H9 (cell line): ENCODE data around the gene RAD50. TPM values are rescaled to one million over a fixed set of nuclear protein-coding genes. Genes with fewer than 3 reads are reported as not detected.

Experiments used
- DNase-seq: peaks from one replicate; pipeline ENCODE4 v3.0.0-alpha.2; 2017
- H2AFZ ChIP-seq: one replicate; pipeline ENCODE4 v1.6.1; 2013; ENCODE audit warnings: mild to moderate bottlenecking, low read length, control low read depth, moderate library complexity
- H2AK5ac ChIP-seq: 2 replicates; pipeline ENCODE4 v1.6.1; 2013; ENCODE audit warnings: low read length, control low read depth, mixed read lengths; ENCODE audit not compliant: insufficient read length
- H2BK120ac ChIP-seq: one replicate; pipeline ENCODE4 v1.6.1; 2013; ENCODE audit warnings: low read depth, mild to moderate bottlenecking, low read length, control low read depth, inconsistent platforms; ENCODE audit not compliant: poor library complexity, severe bottlenecking
- H2BK12ac ChIP-seq: 2 replicates; pipeline ENCODE4 v1.6.1; 2013; ENCODE audit warnings: low read length, control low read depth, mixed read lengths, low read depth; ENCODE audit not compliant: insufficient read length
- H2BK15ac ChIP-seq: 2 replicates; pipeline ENCODE4 v1.6.1; 2013; ENCODE audit warnings: low read depth, low read length, control low read depth
- H2BK20ac ChIP-seq: one replicate; pipeline ENCODE4 v1.6.1; 2013; ENCODE audit warnings: low read depth, mild to moderate bottlenecking, low read length, control low read depth, inconsistent platforms; ENCODE audit not compliant: poor library complexity, severe bottlenecking
- H2BK5ac ChIP-seq: 2 replicates; pipeline ENCODE4 v1.6.1; 2013; ENCODE audit warnings: low read length, control low read depth, mixed read lengths; ENCODE audit not compliant: insufficient read length
- H3K14ac ChIP-seq: 2 replicates; pipeline ENCODE4 v1.6.1; 2013; ENCODE audit warnings: low read length, control low read depth; ENCODE audit not compliant: insufficient read depth
- H3K18ac ChIP-seq: 2 replicates; pipeline ENCODE4 v1.6.1; 2013; ENCODE audit warnings: low read depth, mild to moderate bottlenecking, mixed read lengths, low read length, control low read depth; ENCODE audit not compliant: insufficient read length
- H3K23ac ChIP-seq: 2 replicates; pipeline ENCODE4 v1.6.1; 2013; ENCODE audit warnings: low read length, control low read depth, mixed read lengths, low read depth; ENCODE audit not compliant: insufficient read length
- H3K23me2 ChIP-seq: 2 replicates; pipeline ENCODE4 v1.6.1; 2013; ENCODE audit warnings: low read depth, mild to moderate bottlenecking, mixed read lengths, low read length, control low read depth; ENCODE audit not compliant: insufficient read length, poor library complexity, severe bottlenecking
- H3K27ac ChIP-seq: 2 replicates; pipeline ENCODE4 v1.5.1; 2013; ENCODE audit warnings: low read length, control low read depth, mixed read lengths, low read depth; ENCODE audit not compliant: insufficient read length
- H3K27me3 ChIP-seq: 2 replicates; pipeline ENCODE4 v1.6.1; 2013; ENCODE audit warnings: low read length, control low read depth, inconsistent platforms; ENCODE audit not compliant: insufficient read depth
- H3K4ac ChIP-seq: 2 replicates; pipeline ENCODE4 v1.6.1; 2013; ENCODE audit warnings: low read depth, mild to moderate bottlenecking, control low read depth, inconsistent platforms, low read length, moderate library complexity
- H3K4me1 ChIP-seq: 2 replicates; pipeline ENCODE4 v1.6.1; 2013; ENCODE audit warnings: low read length, control low read depth, inconsistent platforms; ENCODE audit not compliant: insufficient read depth
- H3K4me2 ChIP-seq: 2 replicates; pipeline ENCODE4 v1.6.1; 2013; ENCODE audit warnings: low read length, control low read depth, mixed read lengths; ENCODE audit not compliant: insufficient read length, insufficient read depth
- H3K56ac ChIP-seq: 2 replicates; pipeline ENCODE4 v1.6.1; 2013; ENCODE audit warnings: low read depth, mild to moderate bottlenecking, mixed read lengths, low read length, control low read depth; ENCODE audit not compliant: insufficient read length
- H3K79me1 ChIP-seq: 2 replicates; pipeline ENCODE4 v1.6.1; 2013; ENCODE audit warnings: low read depth, mild to moderate bottlenecking, moderate library complexity, low read length, control low read depth, inconsistent platforms; ENCODE audit not compliant: insufficient read depth, poor library complexity, severe bottlenecking
- H3K79me2 ChIP-seq: 2 replicates; pipeline ENCODE4 v1.6.1; 2013; ENCODE audit warnings: low read length, control low read depth, inconsistent platforms; ENCODE audit not compliant: insufficient read depth
- H3K9ac ChIP-seq: 2 replicates; pipeline ENCODE4 v1.6.1; 2013; ENCODE audit warnings: low read length, control low read depth, mixed read lengths; ENCODE audit not compliant: insufficient read length; ENCODE audit errors: extremely low read depth
- H3K9me3 ChIP-seq: one replicate; pipeline ENCODE4 v1.6.1; 2013; ENCODE audit warnings: low read depth, low read length, inconsistent platforms; ENCODE audit not compliant: control insufficient read depth
- H3T11ph ChIP-seq: one replicate; pipeline ENCODE4 v1.6.1; 2013; ENCODE audit warnings: mild to moderate bottlenecking, low read length, control low read depth, inconsistent platforms
- H4K20me1 ChIP-seq: one replicate; pipeline ENCODE4 v1.6.1; 2013; ENCODE audit not compliant: control insufficient read depth, insufficient read length, insufficient read depth
- H4K5ac ChIP-seq: 2 replicates; pipeline ENCODE4 v1.6.1; 2013; ENCODE audit warnings: low read depth, mild to moderate bottlenecking, mixed read lengths, low read length, control low read depth; ENCODE audit not compliant: insufficient read length
- H4K8ac ChIP-seq: replicated peaks from 2 replicates; pipeline ENCODE4 v1.6.1; 2013; ENCODE audit warnings: low read length, control low read depth, mixed read lengths, low read depth; ENCODE audit not compliant: insufficient read length
- H4K91ac ChIP-seq: 2 replicates; pipeline ENCODE4 v1.6.1; 2013; ENCODE audit warnings: low read depth, mild to moderate bottlenecking, moderate library complexity, mixed read lengths, low read length, control low read depth; ENCODE audit not compliant: insufficient read length
- H3K27ac Mint-ChIP-seq, 3 experiments: 2 replicates in 2 of 3; 3 replicates in 1 of 3; pipeline ENCODE4 v1.8.0; 2020 to 2021; ENCODE audit warnings: mixed read lengths in 3 of 3, mild to moderate bottlenecking in 1 of 3, moderate library complexity in 1 of 3
- H3K27me3 Mint-ChIP-seq: 2 replicates; pipeline ENCODE4 v1.8.0; 2021; ENCODE audit warnings: low read depth, mild to moderate bottlenecking, moderate library complexity, mixed read lengths
- H3K36me3 Mint-ChIP-seq, 3 experiments: 2 replicates in 2 of 3; 3 replicates in 1 of 3; pipeline ENCODE4 v1.8.0; 2020 to 2021; ENCODE audit warnings: low read depth in 3 of 3, mixed read lengths in 3 of 3; ENCODE audit not compliant: insufficient read depth in 1 of 3
- H3K4me1 Mint-ChIP-seq, 2 experiments: 2 replicates each; pipeline ENCODE4 v1.8.0; 2020; ENCODE audit warnings: mixed read lengths in 2 of 2
- H3K4me3 Mint-ChIP-seq, 2 experiments: 2 replicates in 1 of 2; 3 replicates in 1 of 2; pipeline ENCODE4 v1.8.0; 2020 to 2021; ENCODE audit warnings: mild to moderate bottlenecking in 2 of 2, mixed read lengths in 2 of 2, moderate library complexity in 1 of 2
- H3K9me3 Mint-ChIP-seq, 2 experiments: 2 replicates in 1 of 2; 3 replicates in 1 of 2; pipeline ENCODE4 v1.8.0; 2020; ENCODE audit warnings: mild to moderate bottlenecking in 2 of 2, mixed read lengths in 2 of 2, moderate library complexity in 1 of 2
- WGBS: extraction: QIAGEN DNeasy Blood & Tissue Kit; methylation state at CpG from one replicate; pipeline ENCODE4 v1.1.7; 2013; ENCODE audit warnings: missing lambda C conversion rate, low lambda C conversion rate, mixed read lengths; ENCODE audit not compliant: insufficient read length; ENCODE audit errors: extremely low coverage; 5-methylcytosine and 5-hydroxymethylcytosine counted together
- total RNA-seq: library from RNA; stranded (reverse); gene quantifications from 2 replicates; pipeline ENCODE4 v1.2.1, GENCODE V29; 2021
- TF ChIP-seq, protein P1 (sequence below): fragments of 200-600 bp; sonication (generic); conservative IDR thresholded peaks from 3 replicates; pipeline ENCODE4 v1.8.0; 2021; ENCODE audit warnings: antibody characterized with exemption, mild to moderate bottlenecking

The RAD50 gene
- total RNA-seq, 1 experiment from 2014 or later = 46.1 TPM

DNA sequence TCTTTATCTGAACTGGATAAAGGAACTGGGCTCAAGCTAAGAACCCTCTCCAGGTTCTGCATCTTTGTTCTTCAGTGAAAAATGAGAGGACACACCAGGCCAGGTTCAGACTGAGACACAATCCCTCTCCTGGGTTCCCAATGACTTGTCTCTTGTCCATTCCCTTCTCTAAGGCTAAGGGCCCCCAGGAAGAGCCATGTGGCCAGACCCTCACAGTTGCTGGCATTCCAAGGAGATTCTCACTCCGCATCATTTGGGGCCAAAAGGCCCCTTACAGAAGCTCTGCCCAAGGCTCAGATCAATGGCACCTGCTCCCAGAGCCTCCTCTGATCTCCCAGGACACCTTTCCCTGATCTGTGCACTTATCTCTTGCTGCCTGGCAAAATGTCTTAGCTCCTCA, 122.0 kb downstream of the RAD50 start:
- Histone ChIP-seq H3K4me2 (no peak overlapping the region), H2BK5ac (no peak overlapping the region), H3K27ac (no peak overlapping the region), H3K23me2 (no peaks in the 10 kb centered on the region), H3K23ac (no peak overlapping the region), H4K20me1 (peaks cover 3% of the 10 kb centered on the region), H4K8ac (no peak overlapping the region), H3K56ac (no peak overlapping the region), H2BK120ac (no peak overlapping the region), H3K79me1 (no peaks in the 10 kb centered on the region), H3K4ac (no peak overlapping the region), H3K9ac (no peak overlapping the region), H2BK12ac (no peak overlapping the region), H3K14ac (no peak overlapping the region), H3K18ac (no peak overlapping the region), H4K91ac (no peak overlapping the region), H3K27me3 (no peaks in the 10 kb centered on the region), H2AK5ac (no peak overlapping the region), H3T11ph (no peak overlapping the region), H3K9me3 (no peaks in the 10 kb centered on the region), H3K4me1 (no peaks in the 10 kb centered on the region), H2BK15ac (no peak overlapping the region), H4K5ac (no peak overlapping the region), H2AFZ (no peak overlapping the region), H3K79me2 (no peaks in the 10 kb centered on the region), H2BK20ac (no peak overlapping the region)
- Mint-ChIP-seq H3K36me3 (no peaks in the 10 kb centered on the region), H3K4me3 (no peak overlapping the region), H3K9me3 (no peaks in the 10 kb centered on the region), H3K4me1 (peaks cover 4 to 5% of the 10 kb centered on the region in 2 experiments; a peak in 1 of 4 replicates), H3K27ac (no peak overlapping the region), H3K27me3 (no peaks in the 10 kb centered on the region; the same call in 1 of the 2 replicates)
- no peak for DNase-seq
- TF ChIP-seq, protein P1, sequence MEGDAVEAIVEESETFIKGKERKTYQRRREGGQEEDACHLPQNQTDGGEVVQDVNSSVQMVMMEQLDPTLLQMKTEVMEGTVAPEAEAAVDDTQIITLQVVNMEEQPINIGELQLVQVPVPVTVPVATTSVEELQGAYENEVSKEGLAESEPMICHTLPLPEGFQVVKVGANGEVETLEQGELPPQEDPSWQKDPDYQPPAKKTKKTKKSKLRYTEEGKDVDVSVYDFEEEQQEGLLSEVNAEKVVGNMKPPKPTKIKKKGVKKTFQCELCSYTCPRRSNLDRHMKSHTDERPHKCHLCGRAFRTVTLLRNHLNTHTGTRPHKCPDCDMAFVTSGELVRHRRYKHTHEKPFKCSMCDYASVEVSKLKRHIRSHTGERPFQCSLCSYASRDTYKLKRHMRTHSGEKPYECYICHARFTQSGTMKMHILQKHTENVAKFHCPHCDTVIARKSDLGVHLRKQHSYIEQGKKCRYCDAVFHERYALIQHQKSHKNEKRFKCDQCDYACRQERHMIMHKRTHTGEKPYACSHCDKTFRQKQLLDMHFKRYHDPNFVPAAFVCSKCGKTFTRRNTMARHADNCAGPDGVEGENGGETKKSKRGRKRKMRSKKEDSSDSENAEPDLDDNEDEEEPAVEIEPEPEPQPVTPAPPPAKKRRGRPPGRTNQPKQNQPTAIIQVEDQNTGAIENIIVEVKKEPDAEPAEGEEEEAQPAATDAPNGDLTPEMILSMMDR = no peak
- no CpG with 5 or more reads among the region's 1 CpG for WGBS
